Pancreas (tissue), 10 donors: ENCODE measurements around the gene CRP. TPM values are rescaled to one million over a fixed set of nuclear protein-coding genes. Genes with fewer than 3 reads are reported as not detected.

Experiments used
- ATAC-seq, 4 donors: fragments of 200-7000 bp; cut with Tn5 transposase; one replicate each; pipeline versions ENCODE4 v1.8.0 to v1.9.1; 2020; ENCODE audit warnings: mild to moderate bottlenecking in 4 of 4, moderate library complexity in 4 of 4
- DNase-seq, 6 donors: peaks; one replicate each; pipeline ENCODE4 v3.0.0-alpha.2; 2020
- FAIRE-seq: peaks from 2 replicates; lab custom pipeline; 2012; peaks lifted over from hg19 to GRCh38; lab: Jason Lieb, UNC
- H3K27ac ChIP-seq, 4 donors: fragments of 200-600 bp; sonication (generic); 1 replicate in 3 of 4; 2 replicates in 1 of 4; pipeline versions ENCODE4 v1.5.0 to v1.8.0; 2020
- H3K27me3 ChIP-seq, 4 donors: fragments of 200-600 bp; one replicate each; pipeline ENCODE4 v1.8.0; 2021
- H3K36me3 ChIP-seq, 3 donors: fragments of 200-600 bp; sonication (generic) in 1 of 3; one replicate each; pipeline versions ENCODE4 v1.5.0 to v1.8.0; 2020 to 2021
- H3K4me1 ChIP-seq, 3 donors: fragments of 200-600 bp; one replicate each; pipeline ENCODE4 v1.8.0; 2021
- H3K4me3 ChIP-seq, 4 donors: fragments of 200-600 bp; sonication (generic) in 2 of 4; one replicate each; pipeline versions ENCODE4 v1.5.0 to v1.8.0; 2020 to 2021
- H3K9me3 ChIP-seq, 4 donors: fragments of 200-600 bp; one replicate each; pipeline ENCODE4 v1.8.0; 2021
- CTCF ChIP-seq, 4 donors: fragments of 200-600 bp; sonication (generic) in 3 of 4; IDR thresholded peaks; one replicate each; pipeline versions ENCODE4 v1.5.0 to v1.8.0; 2021; ENCODE audit warnings: antibody characterized with exemption in 4 of 4
- WGBS, 2 donors: extraction: QIAGEN DNeasy Blood & Tissue Kit; methylation state at CpG; one replicate each; pipeline ENCODE4 v1.1.7; 2013; 5-methylcytosine and 5-hydroxymethylcytosine counted together
- intact Hi-C, 3 donors: fragments of 100-400 bp; cut with DNase I; formaldehyde crosslinking; loops; one replicate each; pipeline versions ENCODE4 v1.11.1 to v1.14.2; 2022
- polyA plus RNA-seq, 2 donors: library from polyadenylated mRNA; stranded (reverse); fragments of 200-250 nt; gene quantifications; one replicate each; pipeline ENCODE4 v1.2.3, GENCODE V29; 2013
- total RNA-seq, 6 donors: library from RNA; stranded (reverse); fragmentation: NEBNext Ultra II Directional in 4 of 6; extraction: Animal tissue kit (Norgen Biotek cat#: 25700) in 4 of 6; gene quantifications; one replicate each; pipeline versions ENCODE4 v1.2.1 to v1.2.4, GENCODE V29; 2021 to 2023
- donor health status: healthy with polysubstance abuse.
- donor health status: DM: no; HTN: no; CAD: no; lungs with moderate emphysema.
- donor health status: DM: no; HTN: no; CAD: no.
- donor health status: control.
- donor health status: control.
- donor health status: Bipolar disorder and iron deficiency.
- donor health status: DM: yes; HTN: yes; CAD: no.
- donor health status: DM: no; HTN: no; CAD: no.
- donor health status: DM: no; HTN: no; CAD: no.
- donor health status: DM: yes; HTN: yes; CAD: no.

Gene CRP
- total and polyA plus RNA-seq, 8 donors = 1.3 to 148 (median 13.3) TPM

DNA sequence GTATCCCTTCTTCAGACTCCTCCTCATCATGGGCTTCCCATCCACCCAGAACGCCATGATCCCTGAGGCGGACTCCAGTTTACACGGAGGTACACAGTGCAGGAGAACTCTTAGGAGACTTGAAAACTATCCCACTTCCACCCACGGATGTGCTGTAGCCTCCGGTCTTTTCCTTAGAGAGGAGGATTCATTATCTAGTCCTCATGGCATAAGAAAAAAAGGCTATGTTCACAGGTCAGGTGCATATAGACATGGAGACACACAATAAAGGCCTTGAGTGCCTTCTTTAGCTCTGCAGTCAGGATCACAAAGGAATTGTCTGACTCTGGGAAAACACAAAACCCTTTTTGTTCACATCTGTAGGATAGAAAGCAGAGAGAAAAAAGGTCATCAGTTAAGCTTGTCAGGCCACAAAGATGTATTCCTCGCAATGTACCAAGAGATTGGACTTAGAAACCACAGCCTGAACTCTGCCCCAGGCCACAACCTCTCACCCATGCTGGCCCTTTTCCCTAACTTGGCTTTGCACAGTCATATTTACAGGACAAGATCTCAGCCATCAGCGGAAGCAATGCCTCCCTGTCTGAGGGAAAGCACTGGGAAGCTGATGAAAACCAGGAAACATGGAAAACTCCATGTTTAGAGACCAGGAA lies 9.0 kb downstream of the CRP start:
- Histone ChIP-seq H3K27ac (no peak overlapping the region), H3K9me3 (no peaks in the 10 kb centered on the region), H3K4me3 (no peak overlapping the region), H3K27me3 (no peaks in the 10 kb centered on the region), H3K36me3 (no peaks in the 10 kb centered on the region), H3K4me1 (no peaks in the 10 kb centered on the region)
- 71 to 80% methylated on average over 7 of the region's 7 CpGs for WGBS, 2 donors
- intact Hi-C loops = no loop called here
- FAIRE-seq (no peak), ATAC-seq (no peak), DNase-seq (no peak)
- no peak for TF ChIP-seq CTCF (IDR thresholded peaks at IDR 0.05)

DNA sequence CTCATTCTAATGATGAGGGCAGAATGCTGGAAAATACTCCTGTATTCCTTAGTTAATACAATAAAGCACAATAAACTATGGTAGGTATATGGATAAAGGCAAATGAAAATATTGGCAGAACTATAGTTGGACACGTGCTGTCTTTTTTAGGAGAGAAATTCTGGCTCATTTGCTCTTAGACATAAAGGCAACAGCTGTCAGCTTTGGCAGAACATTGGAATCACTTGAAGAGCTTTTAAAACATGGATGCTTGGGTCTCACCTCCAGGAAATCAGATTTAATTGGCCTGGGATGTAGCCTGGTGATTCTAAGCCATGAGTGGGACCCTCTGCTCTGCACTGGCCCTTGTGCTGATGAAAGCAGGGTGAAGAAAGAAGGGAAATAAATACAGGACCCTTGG lies 9.9 kb downstream of the CRP start:
- no peak for FAIRE-seq
- DNase-seq = no peak

DNA sequence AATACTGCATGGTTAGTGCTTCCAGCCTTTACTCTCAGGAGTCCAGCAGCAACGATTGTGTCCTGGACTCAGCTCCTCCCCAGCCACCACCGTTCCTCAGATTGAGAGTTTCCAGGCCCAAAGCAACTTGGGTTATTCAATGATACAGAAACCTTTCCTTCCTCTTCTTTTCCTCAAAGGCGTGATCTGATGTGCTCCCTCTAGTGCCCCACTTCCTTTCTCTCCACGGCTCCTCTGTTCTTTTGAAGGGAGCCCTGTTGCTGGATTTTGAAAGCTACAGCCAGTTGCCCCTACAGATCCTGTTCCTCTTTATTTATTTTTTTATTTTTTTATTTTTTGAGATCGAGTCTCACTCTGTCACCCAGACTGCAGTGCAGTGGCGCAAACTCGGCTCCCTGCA lies 14.1 kb downstream of the CRP start:
- H3K27me3 ChIP-seq = no peaks in the 10 kb centered on the region
- ATAC-seq (no peak), FAIRE-seq (no peak), DNase-seq (no peak)
- H3K4me1 ChIP-seq = no peaks in the 10 kb centered on the region
- TF ChIP-seq CTCF (IDR thresholded peaks at IDR 0.05) = no peak
- intact Hi-C loops = no loop called here
- no peak overlapping the region for H3K27ac ChIP-seq
- WGBS, 2 donors = 78 to 85% methylated on average over 7 of the region's 7 CpGs
- H3K4me3 ChIP-seq = no peak overlapping the region
- no peaks in the 10 kb centered on the region for H3K36me3 ChIP-seq
- H3K9me3 ChIP-seq = no peaks in the 10 kb centered on the region

More for the DNA sequence above, 9.9 kb downstream of the CRP start:
- H3K9me3 ChIP-seq = no peaks in the 10 kb centered on the region
- ATAC-seq = no peak
- no peaks in the 10 kb centered on the region for H3K36me3 ChIP-seq
- no peaks in the 10 kb centered on the region for H3K27me3 ChIP-seq
- no peak overlapping the region for H3K4me3 ChIP-seq
- WGBS, 2 donors = 62 to 86% methylated on average over 1 of the region's 1 CpG
- intact Hi-C loops = no loop called here
- no peak overlapping the region for H3K27ac ChIP-seq
- H3K4me1 ChIP-seq = no peaks in the 10 kb centered on the region
- no peak for TF ChIP-seq CTCF (IDR thresholded peaks at IDR 0.05)

DNA sequence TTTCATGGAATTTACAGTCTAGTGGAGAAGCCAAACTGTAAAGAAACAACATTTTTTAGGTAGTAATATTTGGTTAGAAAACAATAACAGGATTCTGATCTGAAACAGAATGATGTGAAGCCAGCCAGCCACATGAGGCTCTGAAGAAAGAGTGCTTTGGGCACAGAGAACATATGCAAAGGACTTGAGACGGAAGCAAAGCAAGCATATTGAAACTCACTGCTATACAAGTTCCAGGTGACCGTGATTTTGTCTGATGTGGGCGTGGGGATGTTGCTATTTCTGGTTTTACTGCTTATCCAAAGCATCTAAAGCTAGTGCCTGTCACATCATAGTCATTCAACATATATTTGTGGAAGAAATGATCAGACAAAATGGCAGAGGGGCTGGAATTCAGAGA lies 14.7 kb downstream of the CRP start:
- Histone ChIP-seq H3K4me3 (no peak overlapping the region), H3K36me3 (no peaks in the 10 kb centered on the region)

More for the DNA sequence above, 14.7 kb downstream of the CRP start:
- no peak for ATAC-seq
- no peak for FAIRE-seq
- no peaks in the 10 kb centered on the region for H3K27me3 ChIP-seq
- TF ChIP-seq CTCF (IDR thresholded peaks at IDR 0.05) = no peak
- no peak overlapping the region for H3K27ac ChIP-seq
- H3K9me3 ChIP-seq = no peaks in the 10 kb centered on the region
- H3K4me1 ChIP-seq = no peaks in the 10 kb centered on the region
- WGBS, 2 donors = 88 to 97% methylated on average over 3 of the region's 3 CpGs
- intact Hi-C loops = no loop called here
- DNase-seq = no peak
